ENCODE results near the gene ADAMTS15.

The ADAMTS15 gene

DNA sequence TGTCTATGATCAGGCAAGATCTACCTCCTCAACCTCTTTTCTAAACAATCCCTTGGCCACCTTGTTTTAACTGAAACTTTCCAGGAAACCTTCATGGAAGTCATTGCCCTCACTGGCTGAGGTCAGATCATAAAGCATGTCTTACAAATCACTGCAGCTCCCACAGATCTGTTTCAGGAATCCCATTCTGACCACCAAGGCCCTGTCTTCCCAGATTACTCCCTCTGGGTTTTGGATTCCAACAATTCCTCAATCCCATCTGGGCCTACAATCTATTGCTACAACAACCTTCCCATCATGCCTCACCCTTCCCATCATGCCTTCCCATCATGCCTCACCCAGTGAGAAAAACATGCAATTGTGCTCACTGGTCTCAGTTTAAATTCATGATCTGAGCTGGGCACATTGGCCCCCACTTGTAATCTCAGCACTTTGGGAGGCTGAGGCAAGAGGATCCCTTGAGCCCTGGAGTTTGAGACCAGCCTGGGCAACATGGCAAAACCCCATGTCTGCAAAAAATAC, 15.9 kb downstream of the ADAMTS15 start:
- no peak for DNase-seq

DNA sequence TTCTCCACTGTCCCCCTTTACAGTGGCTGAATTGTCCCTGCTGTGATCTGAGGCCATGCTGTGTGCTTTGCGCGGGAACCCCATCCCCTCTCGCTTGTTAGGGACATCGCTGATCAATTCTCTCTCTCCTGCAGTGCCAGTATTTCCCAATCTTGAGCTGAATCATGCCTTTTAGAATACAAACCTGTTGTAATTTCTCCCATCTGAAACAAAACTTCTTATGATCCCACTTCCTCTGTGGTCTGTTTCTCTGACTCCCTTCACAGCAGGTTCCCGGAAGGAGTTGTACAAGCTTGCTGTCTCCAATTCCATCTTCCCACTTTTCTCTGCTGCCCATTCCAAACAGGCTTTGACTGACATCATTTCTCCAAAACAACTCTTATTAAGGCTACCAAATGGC, 16.8 kb downstream of the ADAMTS15 start:
- DNase-seq = no peak

DNA sequence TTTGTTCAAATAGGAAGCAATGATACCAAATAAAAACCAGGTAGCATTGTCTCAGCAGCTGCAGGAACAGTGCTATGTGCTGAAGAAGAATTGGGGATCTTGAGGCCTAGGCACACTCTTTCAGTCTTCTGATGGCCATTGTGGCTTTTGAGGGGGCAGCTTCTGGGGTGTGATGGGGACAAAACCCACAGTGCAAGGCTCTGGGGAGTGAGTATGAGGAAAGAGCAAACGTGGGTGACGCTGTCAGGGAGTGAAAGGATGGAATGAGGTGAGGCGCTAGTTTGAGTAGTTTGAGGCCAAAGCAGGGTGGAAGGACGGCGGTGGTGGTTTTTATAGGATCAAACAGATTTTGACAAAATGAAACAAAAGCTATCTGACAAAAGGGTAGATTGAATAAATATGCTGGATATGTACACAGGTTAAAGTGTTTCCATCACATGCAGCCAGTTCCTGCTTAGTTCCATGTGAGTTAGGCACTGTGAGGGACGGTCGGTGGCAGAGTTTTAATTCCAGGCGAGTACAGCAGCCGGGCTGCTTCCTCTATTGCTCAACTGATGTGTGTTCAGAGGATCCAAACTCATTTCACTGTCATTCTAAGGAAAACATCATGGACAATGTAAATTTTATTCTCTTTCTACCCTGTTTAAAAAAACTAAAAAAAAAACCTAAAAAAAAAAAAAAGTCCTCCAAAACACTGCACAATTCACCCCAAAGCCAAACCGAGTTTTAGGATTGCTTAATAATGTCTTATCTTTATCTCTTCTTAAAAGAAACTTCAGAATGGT, 18.9 kb downstream of the ADAMTS15 start:
- no peak for DNase-seq

DNA sequence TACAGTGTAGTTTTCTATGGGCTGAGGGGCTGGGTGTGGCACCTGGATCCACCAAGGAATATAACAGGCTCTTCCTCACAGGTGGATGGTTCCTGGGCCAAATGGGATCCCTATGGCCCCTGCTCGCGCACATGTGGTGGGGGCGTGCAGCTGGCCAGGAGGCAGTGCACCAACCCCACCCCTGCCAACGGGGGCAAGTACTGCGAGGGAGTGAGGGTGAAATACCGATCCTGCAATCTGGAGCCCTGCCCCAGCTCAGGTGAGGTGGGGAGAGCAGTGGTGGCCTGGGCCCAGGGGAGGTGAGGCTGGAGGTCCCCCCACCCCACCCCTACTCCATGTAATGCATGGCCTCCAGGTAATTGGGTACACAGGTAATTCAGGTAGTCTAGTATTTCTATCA, 20.7 kb downstream of the ADAMTS15 start:
- no peak for DNase-seq

GRCh38 chr11:130470832-130471706, 22.6 kb downstream of the ADAMTS15 start:
- DNase-seq = peak; percentile 20

DNA sequence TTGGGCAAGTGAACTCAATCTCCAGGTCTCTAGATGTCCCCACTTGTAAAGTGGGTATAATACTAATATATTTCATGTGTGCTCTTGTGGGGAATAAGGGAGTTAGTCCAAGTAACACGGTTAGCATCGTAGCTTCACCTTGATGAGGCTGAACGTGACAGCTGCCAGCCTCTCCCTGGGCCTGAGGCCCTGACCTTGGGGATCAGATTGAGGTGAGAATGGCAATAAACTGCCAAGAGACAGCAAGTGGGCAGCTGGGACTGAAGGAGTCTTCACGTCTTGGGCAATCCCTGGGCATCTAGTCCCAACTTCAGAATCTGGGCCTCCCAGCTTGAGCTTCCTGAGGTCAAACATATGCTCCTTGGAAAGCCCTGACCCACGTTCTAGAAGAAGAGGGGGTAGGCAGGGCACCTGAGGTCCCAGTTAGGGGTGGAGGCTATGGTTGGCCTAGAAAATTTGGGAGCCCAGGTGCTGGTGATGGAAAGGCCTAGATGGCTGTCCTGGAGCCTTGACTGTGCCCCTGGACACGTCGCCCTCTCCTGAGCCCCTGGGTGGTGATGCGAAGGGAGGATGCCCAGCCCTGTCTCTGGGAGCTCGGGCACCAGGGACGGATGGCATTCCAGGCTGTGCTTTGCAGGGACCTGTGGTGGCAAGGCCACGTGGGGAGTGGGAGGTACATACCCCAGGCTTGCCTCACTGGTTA, 23.4 kb downstream of the ADAMTS15 start:
- DNase-seq = peak; percentile 32

DNA sequence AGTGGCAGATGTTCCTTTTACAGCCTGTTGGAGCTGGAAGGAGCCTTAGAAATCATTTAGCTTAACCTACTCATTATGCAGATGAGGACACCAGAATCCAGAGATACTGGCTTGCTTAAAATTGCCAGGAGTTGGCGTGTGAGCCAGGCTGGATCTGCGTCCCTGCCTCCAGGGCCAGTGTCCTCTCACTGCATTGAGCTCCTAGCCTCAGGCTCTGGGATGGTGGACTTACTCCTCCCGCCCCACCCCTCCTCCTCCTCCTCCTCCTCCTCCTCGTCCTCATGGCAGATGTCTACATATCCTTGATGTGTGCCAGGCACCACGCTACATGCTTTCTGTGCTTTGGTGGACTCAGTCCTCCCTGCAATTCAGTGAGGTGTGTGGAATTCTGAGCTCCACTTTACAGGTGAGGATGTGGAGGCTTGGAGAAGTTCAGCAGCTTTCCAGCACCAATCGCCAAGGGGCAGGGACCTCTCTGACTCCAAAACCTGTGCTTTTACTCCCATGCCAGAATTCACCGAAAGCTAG, 24.1 kb downstream of the ADAMTS15 start:
- no peak for DNase-seq

DNA sequence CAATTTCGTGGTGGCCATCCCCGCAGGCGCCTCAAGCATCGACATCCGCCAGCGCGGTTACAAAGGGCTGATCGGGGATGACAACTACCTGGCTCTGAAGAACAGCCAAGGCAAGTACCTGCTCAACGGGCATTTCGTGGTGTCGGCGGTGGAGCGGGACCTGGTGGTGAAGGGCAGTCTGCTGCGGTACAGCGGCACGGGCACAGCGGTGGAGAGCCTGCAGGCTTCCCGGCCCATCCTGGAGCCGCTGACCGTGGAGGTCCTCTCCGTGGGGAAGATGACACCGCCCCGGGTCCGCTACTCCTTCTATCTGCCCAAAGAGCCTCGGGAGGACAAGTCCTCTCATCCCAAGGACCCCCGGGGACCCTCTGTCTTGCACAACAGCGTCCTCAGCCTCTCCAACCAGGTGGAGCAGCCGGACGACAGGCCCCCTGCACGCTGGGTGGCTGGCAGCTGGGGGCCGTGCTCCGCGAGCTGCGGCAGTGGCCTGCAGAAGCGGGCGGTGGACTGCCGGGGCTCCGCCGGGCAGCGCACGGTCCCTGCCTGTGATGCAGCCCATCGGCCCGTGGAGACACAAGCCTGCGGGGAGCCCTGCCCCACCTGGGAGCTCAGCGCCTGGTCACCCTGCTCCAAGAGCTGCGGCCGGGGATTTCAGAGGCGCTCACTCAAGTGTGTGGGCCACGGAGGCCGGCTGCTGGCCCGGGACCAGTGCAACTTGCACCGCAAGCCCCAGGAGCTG, 24.8 kb downstream of the ADAMTS15 start:
- no peak for DNase-seq

GRCh38 chr11:130473795-130474377, 25.4 kb downstream of the ADAMTS15 start:
- DNase-seq = no peak

GRCh38 chr11:130474637-130475400, 26.4 kb downstream of the ADAMTS15 start:
- DNase-seq = no peak

GRCh38 chr11:130475426-130476053, 27.1 kb downstream of the ADAMTS15 start:
- no peak for DNase-seq

DNA sequence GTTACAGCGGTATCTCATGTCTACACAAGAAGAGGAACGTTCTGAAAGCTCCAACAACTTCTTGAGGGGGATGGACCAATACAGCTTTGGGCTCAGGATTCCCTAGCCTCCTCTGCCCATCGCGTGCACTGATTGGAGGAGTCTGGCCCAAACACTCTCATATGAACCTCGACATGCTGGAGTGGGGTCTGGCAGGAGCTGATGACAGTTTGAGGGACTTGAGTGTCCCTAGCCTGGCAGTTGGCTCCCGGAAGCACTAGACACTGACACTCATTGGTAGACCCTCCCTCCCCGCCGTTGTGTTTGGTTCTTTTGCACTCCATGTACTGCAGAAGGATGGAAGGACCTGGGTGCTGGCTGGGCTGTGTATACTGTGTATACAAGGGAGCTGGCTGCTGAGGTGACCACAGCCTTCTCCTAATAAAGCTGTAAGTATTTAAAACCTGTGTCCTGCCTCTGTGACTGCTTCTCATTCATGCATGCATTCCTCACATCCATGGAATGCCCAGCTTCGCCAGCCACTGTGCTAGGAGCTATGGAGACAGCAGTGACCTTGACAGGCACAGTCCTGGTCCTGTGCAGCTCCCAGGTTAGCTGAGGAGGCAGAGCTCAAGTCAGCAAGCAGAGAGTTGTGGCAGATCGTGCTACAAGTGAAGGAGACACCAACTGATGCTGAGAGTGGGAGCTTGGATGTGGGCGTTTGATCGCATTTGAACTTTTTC, 27.9 kb downstream of the ADAMTS15 start:
- no peak for DNase-seq

GRCh38 chr11:130476922-130477491, 28.6 kb downstream of the ADAMTS15 start:
- no peak for DNase-seq

- no peak for DNase-seq
These were observed 29.2 kb downstream of the ADAMTS15 start for GRCh38 chr11:130477586-130478203.

DNA sequence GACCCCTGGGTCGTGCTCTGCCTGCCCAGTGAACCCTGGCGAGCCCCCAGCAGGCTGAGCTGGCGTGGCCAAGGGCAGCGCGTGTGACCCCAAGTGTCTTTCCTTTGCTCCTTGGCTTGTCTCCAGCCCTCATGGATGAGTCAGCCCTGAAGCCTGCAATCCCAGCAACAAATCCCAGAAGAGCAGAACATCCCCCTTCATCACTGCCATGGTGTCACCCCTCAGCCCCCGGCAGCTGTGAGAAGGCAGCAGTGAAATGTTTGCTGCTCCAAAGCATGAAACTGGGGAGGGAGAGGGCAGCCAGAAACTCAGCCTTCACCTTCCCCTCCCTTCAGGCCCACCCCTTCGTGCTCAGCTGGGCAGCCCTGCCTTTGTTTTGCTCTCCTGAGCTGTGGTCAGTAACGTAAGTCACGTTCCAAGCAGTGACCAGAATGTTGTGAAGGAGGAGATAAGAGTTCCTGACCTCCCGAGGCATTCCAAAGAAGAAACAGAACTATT, 29.8 kb downstream of the ADAMTS15 start:
- DNase-seq = no peak

GRCh38 chr11:130478881-130479280, 30.4 kb downstream of the ADAMTS15 start:
- DNase-seq = no peak

DNA sequence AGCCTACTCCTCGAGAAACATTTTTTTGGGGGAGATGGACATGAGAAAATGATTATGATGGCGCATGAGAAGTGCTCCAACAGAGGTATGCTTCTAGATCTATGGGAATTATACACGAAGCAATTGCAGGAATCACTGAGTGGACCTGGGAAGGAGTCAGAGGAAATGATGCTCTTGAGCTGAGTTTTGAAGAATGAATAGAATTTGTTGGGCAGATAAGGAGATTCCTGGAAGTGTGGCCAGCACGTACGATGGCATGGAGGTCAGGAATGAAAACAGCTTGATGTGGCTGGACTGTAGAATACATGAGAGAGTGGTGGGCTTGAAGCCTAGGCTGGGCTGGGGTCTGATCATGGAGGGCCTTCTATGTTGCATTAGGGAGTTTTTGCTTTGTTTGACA, 31.7 kb downstream of the ADAMTS15 start:
- DNase-seq = no peak

GRCh38 chr11:130480711-130481140, 32.3 kb downstream of the ADAMTS15 start:
- DNase-seq = no peak

- DNase-seq = no peak
These were observed 34.7 kb downstream of the ADAMTS15 start for GRCh38 chr11:130483124-130483523.
